PC-3 (cell line): ENCODE results near the gene EIF2B4. TPM values are rescaled to one million over a fixed set of nuclear protein-coding genes. Genes with fewer than 3 reads are reported as not detected.

ENCODE experiments used
- ATAC-seq: fragments of 200-7000 bp; cut with Tn5 transposase; 2 replicates; pipeline ENCODE4 v1.9.1; 2020; ENCODE audit warnings: mild to moderate bottlenecking, moderate library complexity
- BruUV-seq: library from RNA; stranded (reverse); fragments of 400-500 nt; replicated peaks from 2 replicates; lab custom pipeline; 2021; lab: Mats Ljungman, UMichigan
- CTCF ChIA-PET: fragments of 300-600 bp; sonication (Branson Sonifier 250); formaldehyde crosslinking; loops from one replicate; lab custom pipeline; 2022; ENCODE audit warnings: antibody characterized with exemption; lab: Charles Lee
- POLR2A ChIA-PET: fragments of 300-600 bp; sonication (Branson Sonifier 250); formaldehyde crosslinking; loops from one replicate; lab custom pipeline; 2022; ENCODE audit warnings: antibody characterized with exemption; ENCODE audit not compliant: unreplicated experiment; lab: Charles Lee
- DNase-seq: peaks from one replicate; pipeline ENCODE4 v3.0.0-alpha.2; 2015
- H2AFZ ChIP-seq: fragments of 300-600 bp; sonication (generic); 2 replicates; pipeline ENCODE4 v1.6.0; 2016; ENCODE audit warnings: antibody characterized with exemption, low read length
- H3F3A ChIP-seq: fragments of 300-600 bp; sonication (generic); one replicate; pipeline ENCODE4 v1.6.0; 2017; ENCODE audit warnings: antibody characterized with exemption, low read length, control low read depth, mild to moderate bottlenecking; ENCODE audit not compliant: unreplicated experiment
- H3K27ac ChIP-seq: fragments of 300-600 bp; sonication (generic); 2 replicates; pipeline ENCODE4 v1.5.1; 2016; ENCODE audit warnings: mild to moderate bottlenecking, low read length
- H3K27me3 ChIP-seq: fragments of 300-600 bp; sonication (generic); 2 replicates; pipeline ENCODE4 v1.6.1; 2016; ENCODE audit warnings: low read length, mixed read lengths
- H3K36me3 ChIP-seq: fragments of 300-600 bp; sonication (generic); 2 replicates; pipeline ENCODE4 v1.6.1; 2016; ENCODE audit warnings: low read depth, mixed run types, low read length, mixed read lengths
- H3K4me1 ChIP-seq: fragments of 300-600 bp; sonication (generic); 2 replicates; pipeline ENCODE4 v1.5.1; 2016; ENCODE audit warnings: low read length; ENCODE audit not compliant: insufficient read depth
- H3K4me2 ChIP-seq: fragments of 300-600 bp; sonication (generic); 2 replicates; pipeline ENCODE4 v1.6.0; 2016; ENCODE audit warnings: low read length
- H3K4me3 ChIP-seq: fragments of 300-600 bp; sonication (generic); 2 replicates; pipeline ENCODE4 v1.5.1; 2016; ENCODE audit warnings: mild to moderate bottlenecking, low read length, mixed read lengths
- H3K79me2 ChIP-seq: fragments of 300-600 bp; sonication (generic); 2 replicates; pipeline ENCODE4 v1.6.1; 2017; ENCODE audit warnings: low read length, mixed read lengths
- H3K9ac ChIP-seq: fragments of 300-600 bp; sonication (generic); 2 replicates; pipeline ENCODE4 v1.6.0; 2016; ENCODE audit warnings: mild to moderate bottlenecking, low read length
- H3K9me2 ChIP-seq: fragments of 300-600 bp; sonication (generic); replicated peaks from 2 replicates; pipeline ENCODE4 v1.6.1; 2016; ENCODE audit warnings: mixed run types, low read length, mixed read lengths
- H3K9me3 ChIP-seq: fragments of 300-600 bp; sonication (generic); 2 replicates; pipeline ENCODE4 v1.6.1; 2016; ENCODE audit warnings: low read length, mixed read lengths
- H4K20me1 ChIP-seq: fragments of 300-600 bp; sonication (generic); 2 replicates; pipeline ENCODE4 v1.6.1; 2016; ENCODE audit warnings: low read length, mixed read lengths
- CTCF ChIP-seq: fragments of 300-600 bp; sonication (generic); conservative IDR thresholded peaks from 2 replicates; pipeline ENCODE4 v1.5.1; 2017; ENCODE audit warnings: antibody characterized with exemption, low read depth, mild to moderate bottlenecking, low read length
- EZH2 ChIP-seq: fragments of 300-600 bp; sonication (generic); IDR thresholded peaks from one replicate; pipeline ENCODE4 v1.6.1; 2017; ENCODE audit warnings: antibody characterized with exemption, mild to moderate bottlenecking, low read length; ENCODE audit not compliant: unreplicated experiment
- EZH2phosphoT487 ChIP-seq: fragments of 300-600 bp; sonication (generic); IDR thresholded peaks from 2 replicates; pipeline ENCODE4 v1.6.1; 2018; ENCODE audit warnings: mild to moderate bottlenecking, antibody characterized with exemption, low read length, borderline replicate concordance
- intact Hi-C: fragments of 100-400 bp; cut with micrococcal nuclease; formaldehyde crosslinking; loops from 2 replicates; pipeline ENCODE4 v1.9.0; 2023
- total RNA-seq: library from RNA; depleted of rRNA; stranded (reverse); fragments of >200 nt; gene quantifications from 2 replicates; pipeline ENCODE4 v1.2.3, GENCODE V29; 2014

EIF2B4 gene
- total RNA-seq, 1 experiment from 2014 or later, result 35.8 TPM

GRCh38 chr2:27336173-27336572 lies 34.0 kb downstream of the EIF2B4 start:
- no peak overlapping the region for H3K9ac ChIP-seq
- H3K27me3 ChIP-seq, result no peaks in the 10 kb centered on the region
- ATAC-seq, result no peak
- TF ChIP-seq EZH2 (no peak), CTCF (no peak), EZH2phosphoT487 (no peak)
- no peak overlapping the region for H3K4me3 ChIP-seq
- no peaks in the 10 kb centered on the region for H4K20me1 ChIP-seq
- BruUV-seq, result no TSS peak
- CTCF ChIA-PET, result no interaction called here
- H3K36me3 ChIP-seq, result peaks cover 58% of the 10 kb centered on the region
- H3K9me2 ChIP-seq, result no peaks in the 10 kb centered on the region
- H3K4me2 ChIP-seq, result no peak overlapping the region
- H3K9me3 ChIP-seq, result no peaks in the 10 kb centered on the region
- intact Hi-C loops, result no loop called here
- no peak for DNase-seq
- POLR2A ChIA-PET, result no interaction called here
- H3K79me2 ChIP-seq, result no peaks in the 10 kb centered on the region
- H3F3A ChIP-seq, result no peaks in the 10 kb centered on the region
- no peak overlapping the region for H2AFZ ChIP-seq
- no peaks in the 10 kb centered on the region for H3K4me1 ChIP-seq
- H3K27ac ChIP-seq, result no peak overlapping the region

GRCh38 chr2:27335311-27335710 lies 34.8 kb downstream of the EIF2B4 start:
- Histone ChIP-seq H3K9ac (no peak overlapping the region), H3K36me3 (peaks cover 58% of the 10 kb centered on the region), H3K27me3 (no peaks in the 10 kb centered on the region), H3K4me3 (no peak overlapping the region), H3K4me2 (no peak overlapping the region), H3K27ac (no peak overlapping the region), H3K4me1 (no peaks in the 10 kb centered on the region), H3F3A (no peaks in the 10 kb centered on the region), H3K9me2 (no peaks in the 10 kb centered on the region), H3K9me3 (no peaks in the 10 kb centered on the region), H2AFZ (no peak overlapping the region), H3K79me2 (no peaks in the 10 kb centered on the region), H4K20me1 (no peaks in the 10 kb centered on the region)
- no peak for TF ChIP-seq EZH2
- TF ChIP-seq EZH2phosphoT487, result no peak
- TF ChIP-seq CTCF, result no peak
- intact Hi-C loops, result no loop called here
- CTCF ChIA-PET, result no interaction called here
- no TSS peak for BruUV-seq
- POLR2A ChIA-PET, result no interaction called here
- no peak for ATAC-seq
- DNase-seq, result no peak

- TF ChIP-seq EZH2phosphoT487, result no peak
- no peak for TF ChIP-seq CTCF
- intact Hi-C loops, result no loop called here
- no peak overlapping the region for H3K9ac ChIP-seq
- DNase-seq (no peak), ATAC-seq (no peak)
- ChIA-PET CTCF (no interaction called here), POLR2A (no interaction called here)
- H3K36me3 ChIP-seq, result peaks cover 25% of the 10 kb centered on the region
- H3K4me2 ChIP-seq, result no peak overlapping the region
- no peaks in the 10 kb centered on the region for H4K20me1 ChIP-seq
- H3K27ac ChIP-seq, result no peak overlapping the region
- H3K9me2 ChIP-seq, result no peaks in the 10 kb centered on the region
- H3K27me3 ChIP-seq, result no peaks in the 10 kb centered on the region
- no TSS peak for BruUV-seq
- H3K9me3 ChIP-seq, result no peaks in the 10 kb centered on the region
- H3K79me2 ChIP-seq, result peaks cover 14% of the 10 kb centered on the region
- peaks cover 7% of the 10 kb centered on the region for H3F3A ChIP-seq
- peaks cover 32% of the 10 kb centered on the region for H3K4me1 ChIP-seq
- H3K4me3 ChIP-seq, result no peak overlapping the region
- H2AFZ ChIP-seq, result no peak overlapping the region
These were observed 45.4 kb downstream of the EIF2B4 start for GRCh38 chr2:27324720-27325119.
